ENCODE results near the gene OBSCN. TPM values are rescaled to one million over a fixed set of nuclear protein-coding genes. Genes with fewer than 3 reads are reported as not detected.

Gene OBSCN
- total and polyA plus RNA-seq, 2 donors (not counting 3 experiments of a cell fraction or from before 2014, with no cell fraction given): 1.5 to 2.9 TPM

DNA sequence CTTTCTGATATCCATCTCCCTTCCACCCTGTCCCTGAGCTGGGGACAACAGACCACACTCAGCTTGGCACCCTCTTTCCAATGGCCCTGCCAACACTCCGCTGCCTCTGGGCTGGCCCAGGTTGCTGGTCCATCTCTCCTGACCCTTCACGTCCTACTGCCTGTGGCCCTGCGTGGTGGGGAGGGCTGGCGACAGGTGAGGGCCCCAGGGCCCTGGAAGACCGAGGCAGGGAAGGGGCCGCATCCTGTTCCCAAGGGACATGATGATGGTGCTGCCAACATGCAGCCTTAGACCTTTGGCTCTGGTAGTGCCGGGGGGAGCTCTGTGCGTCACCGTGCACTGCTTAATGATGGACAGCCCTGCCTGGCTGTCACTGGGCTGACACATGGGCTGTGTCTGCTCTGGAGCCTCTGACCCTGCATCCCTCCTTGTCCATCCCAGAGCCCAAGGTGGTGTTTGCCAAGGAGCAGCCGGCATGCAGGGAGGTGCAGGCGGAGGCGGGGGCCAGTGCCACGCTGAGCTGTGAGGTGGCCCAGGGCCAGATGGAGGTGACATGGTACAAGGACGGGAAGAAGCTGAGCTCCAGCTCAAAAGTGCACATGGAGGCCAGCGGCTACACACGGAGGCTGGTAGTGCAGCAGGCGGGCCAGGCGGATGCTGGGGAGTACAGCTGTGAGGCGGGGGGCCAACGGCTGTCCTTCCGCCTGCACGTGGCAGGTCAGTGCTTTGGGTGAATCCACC, 65.2 kb downstream of the OBSCN start:
- no peaks in the 10 kb centered on the region for H3K79me2 ChIP-seq (ENCODE audit: control insufficient read depth, insufficient read depth, low read length)
- no peaks in the 10 kb centered on the region for H4K20me1 ChIP-seq (replicated peaks; ENCODE audit: control insufficient read depth, extremely low read depth, insufficient read depth, low read length)
- no TSS peak for BruUV-seq (replicated peaks)
- peaks cover 0 to 2% of the 10 kb centered on the region in 2 experiments for H3K36me3 ChIP-seq (ENCODE audit: control insufficient read depth in 2 of 2, extremely low read depth in 1 of 2, insufficient read depth in 2 of 2, low read length in 2 of 2)
- no peaks in the 10 kb centered on the region for H3K9me3 ChIP-seq (replicated peaks; ENCODE audit: control insufficient read depth, insufficient read depth, low read length)
- H3K4me2 ChIP-seq (ENCODE audit: insufficient read depth, low read length): no peak overlapping the region
- H3K9ac ChIP-seq (replicated peaks; ENCODE audit: extremely low read depth, insufficient read depth, low read length): no peak overlapping the region
- no peak overlapping the region for H3K27ac ChIP-seq (ENCODE audit: insufficient read depth, low read depth, low read length)
- H3K4me1 ChIP-seq (ENCODE audit: control insufficient read depth, extremely low read depth, insufficient read depth, low read length): peaks cover 15% of the 10 kb centered on the region
- no peak for DNase-seq (ENCODE audit: low read depth, low spot score)
- no peak overlapping the region for H3K4me3 ChIP-seq (replicated peaks in 1 of 3; ENCODE audit: insufficient read depth in 1 of 3, low read depth in 1 of 3, low read length in 3 of 3)
- ChIA-PET CTCF (interaction anchor here (1.1 kb wide), 1 partner anchor 120 kb away, joined by 3 read pairs; no protein-coding TSS in a partner anchor), POLR2A (no interaction called here)
- FAIRE-seq: no peak
- intact Hi-C loops (cut with micrococcal nuclease): loop anchor here (10.0 kb wide), 1 partner anchor 138 kb away; no protein-coding TSS in a partner anchor
- dilution Hi-C loops (cut with MboI; ENCODE audit: extremely low pct_ligation_motif_present, low sequenced_read_pairs): no loop called here
- TF ChIP-seq FOS (IDR thresholded peaks at IDR 0.05; ENCODE audit: borderline replicate concordance, insufficient read depth, low read length) (no peak), POLR2A (IDR thresholded peaks at IDR 0.05; ENCODE audit: low read depth, low read length) (no peak), MYC (IDR thresholded peaks at IDR 0.05; ENCODE audit: low read depth, low read length) (no peak), EZH2 (IDR thresholded peaks at IDR 0.05; ENCODE audit: borderline replicate concordance, low read depth, low read length, severe bottlenecking) (no peak), CTCF (IDR thresholded peaks at IDR 0.05; ENCODE audit: extremely low read depth in 1 of 2, insufficient read depth in 1 of 2, low read depth in 1 of 2, low read length in 2 of 2) (no peak), POLR2AphosphoS5 (IDR thresholded peaks at IDR 0.05; ENCODE audit: insufficient read depth, low read depth, low read length) (no peak), JUN (IDR thresholded peaks at IDR 0.05; ENCODE audit: borderline replicate concordance, insufficient read depth, insufficient read length, low read depth) (no peak), GATA2 (IDR thresholded peaks at IDR 0.05; ENCODE audit: insufficient read depth, insufficient read length, low read depth, low read length) (no peak)
- TF ChIP-seq, protein P1, sequence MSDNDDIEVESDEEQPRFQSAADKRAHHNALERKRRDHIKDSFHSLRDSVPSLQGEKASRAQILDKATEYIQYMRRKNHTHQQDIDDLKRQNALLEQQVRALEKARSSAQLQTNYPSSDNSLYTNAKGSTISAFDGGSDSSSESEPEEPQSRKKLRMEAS (IDR thresholded peaks at IDR 0.05; ENCODE audit: insufficient read depth, insufficient read length): no peak
- H2AFZ ChIP-seq (ENCODE audit: low read depth, low read length): no peak overlapping the region
- no peaks in the 10 kb centered on the region for H3K9me1 ChIP-seq (replicated peaks; ENCODE audit: control insufficient read depth, extremely low read depth, insufficient read depth, low read length)
- no peaks in the 10 kb centered on the region for H3K27me3 ChIP-seq (ENCODE audit: control insufficient read depth in 2 of 2, insufficient read depth in 2 of 2, low read length in 2 of 2)
